ENCODE data around the gene U2AF1L4.

DNA sequence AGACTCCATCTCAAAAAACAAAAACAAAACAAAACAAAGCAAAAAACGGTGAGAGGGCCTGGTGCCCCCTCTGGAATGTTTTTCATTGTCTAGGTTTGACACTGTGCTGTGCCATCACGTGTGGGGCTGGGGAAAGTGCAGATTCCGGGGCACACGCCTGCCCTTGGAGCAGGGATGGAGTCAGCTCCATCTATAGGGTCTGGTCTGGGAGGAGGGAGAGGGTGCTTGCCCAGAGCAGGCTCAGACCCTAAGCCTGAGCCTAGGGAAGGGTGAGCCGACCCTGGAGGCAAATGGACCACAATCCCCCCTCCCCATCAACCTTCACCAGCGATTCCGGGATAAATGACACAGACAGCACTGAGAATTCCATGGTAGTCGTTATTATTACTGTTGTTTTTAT, 51.8 kb downstream of the U2AF1L4 start:
- TF ChIP-seq, protein P1, sequence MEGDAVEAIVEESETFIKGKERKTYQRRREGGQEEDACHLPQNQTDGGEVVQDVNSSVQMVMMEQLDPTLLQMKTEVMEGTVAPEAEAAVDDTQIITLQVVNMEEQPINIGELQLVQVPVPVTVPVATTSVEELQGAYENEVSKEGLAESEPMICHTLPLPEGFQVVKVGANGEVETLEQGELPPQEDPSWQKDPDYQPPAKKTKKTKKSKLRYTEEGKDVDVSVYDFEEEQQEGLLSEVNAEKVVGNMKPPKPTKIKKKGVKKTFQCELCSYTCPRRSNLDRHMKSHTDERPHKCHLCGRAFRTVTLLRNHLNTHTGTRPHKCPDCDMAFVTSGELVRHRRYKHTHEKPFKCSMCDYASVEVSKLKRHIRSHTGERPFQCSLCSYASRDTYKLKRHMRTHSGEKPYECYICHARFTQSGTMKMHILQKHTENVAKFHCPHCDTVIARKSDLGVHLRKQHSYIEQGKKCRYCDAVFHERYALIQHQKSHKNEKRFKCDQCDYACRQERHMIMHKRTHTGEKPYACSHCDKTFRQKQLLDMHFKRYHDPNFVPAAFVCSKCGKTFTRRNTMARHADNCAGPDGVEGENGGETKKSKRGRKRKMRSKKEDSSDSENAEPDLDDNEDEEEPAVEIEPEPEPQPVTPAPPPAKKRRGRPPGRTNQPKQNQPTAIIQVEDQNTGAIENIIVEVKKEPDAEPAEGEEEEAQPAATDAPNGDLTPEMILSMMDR (IDR thresholded peaks at IDR 0.05), result no peak
- TF ChIP-seq POLR2A (IDR thresholded peaks at IDR 0.05), result no peak
